DMS53 treated with DMSO at 0.1 percent for 48 hours (cell line): Measurements from ENCODE around the gene ADGRG6.
"Not testable (repeated sequence)": the region's sequence is repeated elsewhere in the genome, so short reads cannot be mapped to it uniquely, and the experiment has no call there.

Experiments
- DNase-seq: peaks from one replicate; lab custom pipeline; 2025; ENCODE audit not compliant: unreplicated experiment; lab: John Stamatoyannopoulos, UW

The ADGRG6 gene

DNA sequence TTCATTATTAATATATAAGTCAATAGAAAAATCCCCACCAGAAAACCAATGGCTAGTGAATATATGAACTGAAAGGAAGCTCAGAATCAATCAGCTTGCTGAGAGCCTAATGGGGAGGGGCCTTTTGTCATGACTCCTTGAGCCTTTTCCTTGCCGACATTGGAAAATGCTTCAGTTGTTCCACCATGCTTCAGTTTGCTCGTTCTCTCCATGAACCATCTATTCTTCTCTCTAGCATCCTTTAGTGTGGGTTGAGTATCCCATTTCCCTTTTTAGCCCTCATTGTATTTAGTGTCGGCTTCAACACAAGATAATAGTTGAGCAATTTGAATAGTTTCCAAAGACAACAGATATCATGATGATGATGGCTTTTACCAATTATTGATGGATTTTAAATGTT lies 139.9 kb downstream of the ADGRG6 start:
- no peak for DNase-seq

DNA sequence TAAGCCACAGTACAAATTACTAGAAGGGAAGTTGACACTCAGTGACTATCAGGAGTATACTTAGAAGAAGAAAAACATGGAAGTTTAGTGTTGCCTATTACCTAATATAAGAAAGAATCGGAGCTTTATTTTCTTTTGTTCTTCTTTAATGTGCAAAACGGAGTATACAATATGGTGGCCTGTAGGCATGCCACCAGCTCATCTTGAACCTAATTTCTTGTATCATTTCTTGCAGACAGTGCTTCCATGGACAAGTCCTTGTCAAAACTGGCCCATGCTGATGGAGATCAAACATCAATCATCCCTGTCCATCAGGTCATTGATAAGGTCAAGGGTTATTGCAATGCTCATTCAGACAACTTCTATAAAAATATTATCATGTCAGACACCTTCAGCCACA lies 141.3 kb downstream of the ADGRG6 start:
- no peak for DNase-seq

DNA sequence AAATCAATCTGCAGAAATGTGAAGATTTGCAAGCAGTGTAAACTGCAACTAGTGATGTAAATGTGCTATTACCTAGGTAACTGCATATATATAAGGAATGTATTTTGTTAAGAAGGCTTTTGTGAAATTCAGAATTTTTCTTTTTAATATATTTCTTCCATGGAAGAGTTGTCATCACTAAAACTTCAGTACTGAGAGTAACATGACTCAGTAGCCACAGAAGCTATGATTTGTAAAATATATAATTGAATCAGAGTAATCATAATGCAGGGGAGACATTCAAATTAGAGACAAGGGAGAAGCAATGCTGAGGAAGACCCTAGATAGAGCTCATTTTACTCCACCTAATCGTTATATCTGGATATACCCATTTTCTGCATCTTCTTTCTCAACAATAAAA lies 141.7 kb downstream of the ADGRG6 start:
- DNase-seq: no peak

DNA sequence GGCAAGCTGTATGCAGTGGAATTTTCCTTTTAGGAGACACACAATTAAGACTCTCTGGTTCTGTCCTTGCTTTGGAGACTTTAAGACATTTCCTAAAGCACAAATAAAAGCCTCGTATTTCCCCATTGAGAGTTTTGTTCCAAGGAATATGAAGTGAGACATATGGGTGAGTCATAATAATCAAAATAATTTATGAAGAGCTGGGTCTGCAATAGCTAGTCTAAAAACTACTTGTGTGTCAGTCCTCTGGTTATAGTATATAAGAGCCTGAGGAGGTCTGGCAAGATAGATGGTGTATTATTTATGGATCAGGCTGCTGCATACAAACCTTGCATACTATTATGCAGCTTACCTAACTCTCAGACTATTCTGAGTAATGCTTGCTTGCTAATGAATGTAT lies 142.6 kb downstream of the ADGRG6 start:
- DNase-seq: no peak

DNA sequence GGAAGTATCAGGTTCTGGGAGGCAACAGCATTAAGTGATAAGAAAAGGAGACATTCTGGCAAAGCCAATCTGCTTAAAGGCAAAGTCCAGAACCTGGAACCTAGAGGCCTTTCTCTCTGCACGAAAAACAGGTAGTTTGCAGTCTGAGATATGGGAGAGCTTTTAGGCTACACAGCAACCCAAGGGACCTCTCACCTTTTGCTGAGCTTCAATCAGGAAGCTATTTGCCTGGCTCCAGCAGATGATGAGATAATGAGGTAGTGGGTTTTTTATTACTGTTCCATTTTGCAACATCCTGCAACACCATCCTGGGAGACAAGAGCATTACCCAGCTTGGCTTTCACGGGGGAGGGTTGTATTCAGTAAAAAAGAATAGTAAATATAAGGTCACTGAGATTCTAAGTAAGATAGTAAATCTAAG lies 143.1 kb downstream of the ADGRG6 start:
- DNase-seq: no peak

DNA sequence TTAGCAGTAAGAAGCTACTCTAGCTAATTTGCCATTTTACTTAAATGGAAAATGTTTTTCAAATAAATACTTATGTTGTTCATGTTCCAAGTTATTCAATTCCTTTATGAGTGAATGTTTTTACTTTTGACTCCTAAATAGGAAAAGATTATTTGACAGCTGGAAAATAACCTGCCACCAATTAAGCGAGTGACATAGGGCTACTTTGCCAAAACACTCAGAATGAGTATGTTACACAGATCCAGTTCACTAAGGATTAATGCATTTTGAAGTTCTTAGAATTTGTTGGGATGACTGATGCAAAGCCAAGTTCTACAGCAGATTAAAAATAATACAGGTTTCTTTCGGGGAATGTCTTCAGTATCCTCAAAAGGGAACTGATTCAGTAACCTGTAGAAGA lies 144.4 kb downstream of the ADGRG6 start:
- no peak for DNase-seq

DNA sequence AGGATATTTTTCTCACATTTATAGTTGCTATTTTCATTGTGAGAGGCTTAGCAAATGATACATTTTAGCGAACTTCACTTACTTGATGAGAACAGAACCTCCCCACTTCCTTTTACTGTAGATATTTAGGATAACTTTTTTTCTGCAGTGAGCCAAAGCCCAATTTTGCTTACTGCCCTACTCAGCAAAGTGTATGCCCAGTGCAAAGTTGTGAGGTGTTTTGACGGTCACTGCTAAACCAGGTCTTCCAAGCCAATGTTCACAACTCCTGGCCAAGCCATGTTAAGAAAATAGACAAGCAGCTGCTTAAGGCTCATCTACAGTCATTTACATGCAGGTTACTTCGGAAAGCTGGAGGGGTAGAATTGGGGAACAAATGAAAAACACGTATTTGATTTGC lies 144.8 kb downstream of the ADGRG6 start:
- DNase-seq: no peak

DNA sequence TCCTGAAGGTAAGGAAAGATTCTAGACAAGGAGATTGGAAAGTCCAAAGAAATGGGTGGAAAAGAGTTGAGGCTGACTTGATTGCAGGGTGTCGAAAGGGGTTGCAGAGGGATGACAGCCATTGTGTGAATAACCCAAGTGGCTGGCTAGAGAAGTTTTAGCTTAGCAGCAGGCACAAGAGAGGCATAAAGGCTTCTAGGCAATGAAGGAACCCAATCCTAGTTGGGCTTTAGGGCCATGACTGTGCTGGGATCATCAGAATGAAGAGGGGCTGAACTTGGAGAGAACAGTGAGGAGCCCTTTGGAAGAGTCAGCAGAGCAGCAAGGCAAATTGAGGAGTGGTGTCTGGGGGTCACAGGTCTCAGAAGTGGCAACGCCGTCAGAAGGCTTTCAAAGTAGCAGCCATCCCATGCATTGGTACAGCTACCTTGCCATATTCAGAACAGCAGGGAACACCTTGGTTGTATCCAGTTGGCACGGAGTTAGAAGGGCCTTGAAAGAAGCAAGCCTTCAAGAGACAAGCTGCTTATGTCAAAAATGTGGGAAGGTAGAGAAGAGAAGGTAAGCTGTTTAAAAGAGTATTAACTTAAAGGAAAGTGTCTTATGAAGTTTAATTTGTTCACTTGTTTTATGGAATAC lies 146.4 kb downstream of the ADGRG6 start:
- no peak for DNase-seq

DNA sequence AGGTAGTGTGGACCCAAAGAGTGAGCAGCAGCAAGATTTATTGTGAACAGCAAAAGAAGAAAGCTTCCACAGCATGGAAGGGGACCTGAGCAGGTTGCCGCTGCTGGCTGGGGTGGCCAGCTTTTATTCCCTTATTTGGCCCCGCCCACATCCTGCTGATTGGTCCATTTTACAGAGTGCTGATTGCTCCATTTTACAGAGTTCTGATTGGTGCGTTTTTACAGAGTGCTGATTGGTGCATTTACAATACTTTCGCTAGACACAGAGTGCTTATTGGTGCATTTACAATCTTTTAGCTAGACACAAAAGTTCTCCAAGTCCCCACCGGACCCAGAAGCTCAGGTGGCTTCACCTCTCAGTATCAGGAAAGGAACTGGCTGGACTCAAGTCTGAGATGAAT lies 149.0 kb downstream of the ADGRG6 start:
- DNase-seq: not testable (repeated sequence)

DNA sequence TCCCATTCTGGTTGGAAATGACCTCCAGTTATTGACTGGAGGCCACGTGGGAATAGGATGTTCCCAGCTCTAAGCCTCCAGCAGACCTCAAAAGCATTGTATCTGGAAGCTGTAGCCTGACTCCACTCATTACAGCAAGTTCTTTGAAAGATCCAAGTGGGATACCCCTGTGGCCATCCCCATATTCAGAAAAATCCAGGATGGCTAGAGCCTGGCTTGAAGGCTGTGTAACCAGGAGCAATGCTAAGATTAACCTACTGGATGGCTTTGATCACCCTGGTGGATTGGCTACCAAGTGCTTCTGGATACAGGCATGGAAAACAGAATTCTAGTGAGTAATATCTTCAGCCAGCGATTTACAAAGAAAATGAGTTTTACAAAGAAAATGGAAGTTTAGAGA lies 151.2 kb downstream of the ADGRG6 start:
- no peak for DNase-seq

DNA sequence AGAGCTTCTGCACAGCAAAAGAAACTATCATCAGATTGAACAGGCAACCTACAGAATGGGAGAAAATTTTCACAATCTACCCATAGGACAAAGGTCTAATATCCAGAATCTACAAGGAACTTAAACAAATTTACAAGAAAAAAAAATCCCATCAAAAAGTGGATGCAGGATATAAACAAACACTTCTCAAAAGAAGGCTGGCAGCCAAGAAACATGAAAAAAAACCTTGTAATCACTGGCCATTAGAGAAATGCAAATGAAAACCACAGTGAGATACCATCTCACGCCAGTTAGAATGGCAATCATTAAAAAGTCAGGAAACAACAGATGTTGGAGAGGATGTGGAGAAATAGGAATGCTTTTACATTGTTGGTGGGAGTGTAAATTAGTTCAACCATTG lies 152.4 kb downstream of the ADGRG6 start:
- DNase-seq: not testable (repeated sequence)

DNA sequence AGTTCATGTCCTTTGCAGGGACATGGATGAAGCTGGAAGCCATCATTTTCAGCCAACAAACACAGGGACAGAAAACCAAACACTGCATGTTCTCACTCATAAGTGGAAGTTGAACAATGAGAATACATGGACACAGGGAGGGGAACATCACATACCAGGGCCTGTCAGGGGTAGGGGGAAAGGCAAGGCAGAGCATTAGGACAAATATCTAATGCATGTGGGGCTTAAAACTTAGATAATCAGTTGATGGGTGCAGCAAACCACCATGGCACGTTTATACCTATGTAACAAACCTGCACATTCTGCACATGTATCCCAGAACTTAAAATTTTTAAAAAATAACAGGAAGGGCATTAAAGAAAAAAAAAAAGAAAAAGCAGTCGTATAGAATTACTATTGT lies 153.0 kb downstream of the ADGRG6 start:
- DNase-seq: not testable (repeated sequence)

DNA sequence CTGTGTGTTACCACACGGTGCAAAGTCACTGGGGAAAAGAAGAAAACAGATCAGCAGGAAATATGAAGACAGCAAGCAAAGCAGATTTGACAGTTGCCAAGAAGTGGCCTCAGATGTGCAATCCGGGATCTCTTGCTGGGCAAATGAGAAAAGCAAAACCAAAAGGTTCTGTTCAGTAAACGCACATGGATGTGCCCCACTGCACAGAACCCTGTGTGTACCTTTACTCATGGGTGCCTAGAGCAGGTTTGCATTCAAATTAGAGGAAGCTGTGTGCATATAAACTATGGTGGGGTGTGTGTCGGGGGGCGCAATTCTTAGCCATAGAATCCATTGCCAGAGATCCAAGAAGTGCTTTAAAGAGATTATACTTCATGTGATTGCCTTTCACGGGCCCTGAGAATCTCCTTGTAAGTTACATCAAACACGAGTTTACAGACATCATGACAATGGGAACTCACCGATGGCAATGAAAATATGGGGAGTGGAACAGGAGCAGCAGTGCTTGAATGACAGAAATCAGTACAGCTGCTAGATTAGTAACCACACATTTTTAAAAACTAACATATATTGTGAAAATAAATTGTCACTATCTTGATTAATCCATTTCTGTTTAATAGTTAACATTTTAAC lies 154.3 kb downstream of the ADGRG6 start:
- DNase-seq: no peak

DNA sequence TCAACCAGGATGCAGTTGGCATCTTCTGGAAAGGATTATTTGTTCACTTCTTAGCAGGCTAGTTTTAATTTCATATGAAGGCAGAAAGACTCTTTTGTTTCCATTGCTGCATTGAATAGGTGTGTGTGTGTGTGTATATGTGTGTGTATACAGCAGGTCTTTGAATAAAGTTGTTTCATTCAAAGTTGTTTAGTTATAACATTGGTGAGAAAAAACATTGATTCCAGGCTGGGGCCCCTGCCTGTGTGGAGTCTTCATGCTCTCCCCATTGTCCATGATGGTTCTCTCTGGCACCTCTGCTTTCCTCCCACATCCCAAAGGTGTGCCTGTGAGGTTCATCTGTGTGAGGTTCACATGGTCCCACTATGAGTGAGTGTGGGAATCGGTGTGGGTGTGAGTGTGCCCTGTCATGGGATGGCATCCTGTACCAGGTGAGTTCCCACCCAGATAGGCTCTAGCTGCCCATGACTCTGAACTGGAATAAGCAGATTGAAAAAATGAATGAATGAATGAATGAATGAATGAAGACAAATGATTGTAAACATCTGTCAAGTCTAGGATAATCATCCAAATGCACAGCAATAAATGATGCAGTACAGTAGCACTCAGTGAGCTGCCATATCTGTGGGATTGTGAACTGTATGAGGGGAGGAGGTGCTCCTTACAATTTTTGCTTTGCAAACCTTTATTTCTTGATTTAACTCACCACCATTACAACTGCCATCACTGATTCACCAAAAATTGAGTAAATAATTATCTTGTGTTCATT lies 156.0 kb downstream of the ADGRG6 start:
- DNase-seq: no peak

DNA sequence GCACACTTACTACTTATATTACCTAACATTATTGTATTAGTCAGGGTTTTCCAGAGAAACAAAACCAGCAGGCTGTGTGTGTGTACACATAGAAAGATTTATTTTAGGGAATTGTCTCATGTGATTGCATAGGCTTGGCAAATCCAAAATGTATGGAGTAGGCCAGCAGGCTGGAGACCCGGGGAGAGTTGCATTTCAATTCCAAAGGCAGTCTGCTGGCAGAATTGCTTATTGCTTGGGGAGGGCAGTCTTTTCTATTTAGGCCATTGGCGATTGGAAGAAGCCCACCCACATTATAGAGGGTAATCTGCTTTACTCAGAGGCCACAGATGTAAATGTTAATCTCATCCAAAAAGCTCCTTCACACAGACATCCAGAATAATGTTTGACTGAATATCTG lies 157.0 kb downstream of the ADGRG6 start:
- no peak for DNase-seq

DNA sequence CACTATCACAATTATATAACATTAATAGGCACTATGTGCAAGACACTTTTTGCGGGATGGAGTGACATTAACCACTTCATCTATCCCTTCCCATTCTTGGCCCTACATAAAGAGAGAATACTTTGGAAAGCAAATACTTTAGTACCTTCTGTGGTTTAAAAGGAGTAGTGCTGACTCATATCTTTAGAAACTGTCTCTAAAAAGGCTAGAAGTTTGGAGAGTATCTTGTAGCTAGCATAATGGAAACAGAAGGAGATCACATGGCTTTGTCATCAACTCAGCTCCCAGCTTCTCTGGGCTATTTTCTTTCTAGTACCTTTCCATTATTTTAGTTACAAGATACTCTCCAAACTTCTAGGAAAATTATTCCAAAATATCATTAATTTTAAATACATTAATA lies 157.5 kb downstream of the ADGRG6 start:
- DNase-seq: no peak

DNA sequence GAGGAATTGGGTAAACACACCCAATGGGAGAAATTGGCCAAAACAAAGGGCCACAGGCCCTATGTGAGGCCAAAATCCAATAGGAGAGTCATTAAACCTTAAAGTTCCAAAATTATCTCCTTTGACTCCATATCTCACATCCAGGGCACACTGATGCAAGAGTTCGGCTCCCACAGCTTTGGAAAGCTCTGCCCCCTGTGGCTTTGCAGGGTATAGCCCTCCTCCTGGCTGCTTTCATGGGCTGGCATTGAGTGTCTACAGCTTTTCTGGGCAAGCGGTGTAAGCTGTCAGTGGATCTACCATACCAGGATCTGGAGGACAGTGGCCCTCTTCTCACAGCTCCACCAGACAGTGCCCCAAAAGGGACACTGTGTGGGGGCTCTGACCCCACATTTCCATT lies 160.5 kb downstream of the ADGRG6 start:
- DNase-seq: no peak

DNA sequence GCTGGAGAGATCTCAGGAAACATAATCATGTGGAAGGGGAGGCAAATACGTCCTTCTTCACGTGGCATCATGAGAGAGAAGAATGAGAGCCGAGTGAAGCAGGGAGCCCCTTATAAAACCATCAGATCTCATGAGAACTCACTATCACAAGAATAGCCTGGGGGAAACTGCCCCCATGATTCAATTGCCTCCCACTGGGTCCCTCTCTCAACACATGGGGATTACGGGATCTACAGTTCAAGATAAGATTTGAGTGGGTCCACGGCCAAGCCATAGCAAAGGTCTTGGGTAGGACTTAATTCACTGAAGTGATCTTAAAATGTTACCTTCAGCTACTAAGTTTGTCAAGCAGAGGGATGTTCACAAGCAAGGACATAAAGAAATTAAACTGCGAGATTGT lies 162.2 kb downstream of the ADGRG6 start:
- DNase-seq: no peak

DNA sequence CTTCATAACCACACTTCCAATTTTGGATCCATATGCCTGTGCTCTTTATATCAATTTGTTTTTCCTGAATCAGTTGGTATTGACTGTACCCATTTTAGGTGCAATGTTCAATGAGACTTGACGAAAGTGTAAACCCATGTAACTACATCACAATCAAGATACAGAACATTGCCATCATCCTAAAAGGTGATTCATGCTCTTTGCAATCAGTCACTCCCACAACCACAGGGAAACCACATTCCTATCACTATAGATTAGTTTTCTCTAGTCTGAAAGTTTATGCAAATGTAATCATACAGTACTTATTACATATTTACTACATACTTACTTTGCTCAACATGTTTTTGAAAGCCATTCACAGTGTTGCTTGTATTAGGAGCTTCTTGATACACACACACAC lies 167.4 kb downstream of the ADGRG6 start:
- no peak for DNase-seq

DNA sequence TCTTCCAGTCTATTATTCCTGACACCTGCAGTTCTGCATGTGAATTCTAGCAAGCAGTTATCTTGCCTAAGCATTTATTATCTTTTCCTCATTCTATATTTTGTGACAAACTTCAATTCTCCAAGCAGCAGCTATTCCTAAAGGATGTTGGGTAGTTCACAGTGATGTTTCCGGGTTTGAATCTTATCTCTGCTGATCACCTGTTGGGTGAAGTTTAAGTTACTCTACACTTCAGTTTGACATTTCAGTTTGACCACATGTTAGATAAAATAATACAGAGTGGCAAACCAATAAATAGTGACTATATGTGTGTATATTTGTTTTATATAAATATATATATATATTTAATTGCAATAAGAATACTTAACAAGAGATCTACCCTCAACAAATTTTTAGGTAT lies 168.6 kb downstream of the ADGRG6 start:
- DNase-seq: no peak

DNA sequence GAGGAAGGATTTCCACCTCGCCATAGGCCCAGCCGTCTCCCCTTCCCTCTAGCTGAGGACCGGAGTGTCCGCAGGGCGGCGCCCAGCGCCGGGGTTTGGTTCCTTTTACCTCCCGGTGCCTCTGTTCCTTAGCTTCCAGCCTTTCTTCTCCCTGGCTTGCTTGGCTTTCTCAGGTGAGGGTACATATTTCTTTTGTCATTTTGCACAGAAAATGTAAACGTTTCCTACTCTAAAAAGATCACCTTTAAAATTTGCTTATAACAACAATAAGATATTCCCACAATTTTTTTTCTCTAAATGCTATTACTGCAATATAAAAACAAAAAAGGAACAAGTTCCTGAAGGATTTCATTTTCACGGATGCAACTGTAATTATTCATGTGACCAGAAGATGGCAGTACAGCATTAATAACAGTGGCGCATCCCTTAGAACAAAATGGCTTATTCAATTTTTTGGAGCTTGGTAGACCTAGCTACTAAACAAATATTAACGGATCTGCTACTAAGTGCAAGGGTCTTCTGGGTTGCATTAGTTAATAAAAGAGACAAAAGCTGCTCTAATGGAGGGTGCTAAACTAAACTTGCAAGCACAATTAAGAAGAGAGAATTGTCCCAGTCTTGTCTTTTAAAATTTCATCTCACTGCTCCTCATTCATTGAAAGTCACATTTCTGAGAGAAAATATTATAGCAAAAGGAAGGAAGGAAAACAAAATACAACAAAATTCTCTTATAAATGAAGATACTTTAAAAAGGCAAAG lies 172.9 kb downstream of the ADGRG6 start:
- DNase-seq: peak; percentile 56

DNA sequence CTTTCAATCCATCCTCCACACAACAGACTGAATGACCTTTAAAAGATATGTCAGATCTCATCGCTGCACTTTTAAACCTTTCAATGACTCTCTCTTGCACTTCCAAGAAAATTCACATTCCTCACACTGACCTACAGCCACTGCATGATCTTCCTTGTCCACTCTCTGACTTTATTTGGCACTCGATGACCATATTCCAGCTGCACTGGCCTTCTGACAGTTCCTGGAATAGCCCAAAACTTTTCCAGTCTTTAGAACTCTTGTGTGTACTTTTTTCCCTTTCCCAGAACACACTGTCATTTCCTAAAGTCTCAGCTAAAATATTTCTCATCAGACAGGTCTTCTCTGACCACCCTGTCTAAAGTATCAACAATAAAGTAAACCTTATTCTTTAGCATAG lies 174.6 kb downstream of the ADGRG6 start:
- no peak for DNase-seq
